GM21381 (cell line): Measurements from ENCODE around the gene THBD.

Source experiments
- ATAC-seq: cut with Tn5 transposase; IDR thresholded peaks from one replicate; pipeline ENCODE4 v1.9.1; 2021; ENCODE audit warnings: mild to moderate bottlenecking, moderate library complexity; ENCODE audit not compliant: unreplicated experiment

THBD gene, protein sequence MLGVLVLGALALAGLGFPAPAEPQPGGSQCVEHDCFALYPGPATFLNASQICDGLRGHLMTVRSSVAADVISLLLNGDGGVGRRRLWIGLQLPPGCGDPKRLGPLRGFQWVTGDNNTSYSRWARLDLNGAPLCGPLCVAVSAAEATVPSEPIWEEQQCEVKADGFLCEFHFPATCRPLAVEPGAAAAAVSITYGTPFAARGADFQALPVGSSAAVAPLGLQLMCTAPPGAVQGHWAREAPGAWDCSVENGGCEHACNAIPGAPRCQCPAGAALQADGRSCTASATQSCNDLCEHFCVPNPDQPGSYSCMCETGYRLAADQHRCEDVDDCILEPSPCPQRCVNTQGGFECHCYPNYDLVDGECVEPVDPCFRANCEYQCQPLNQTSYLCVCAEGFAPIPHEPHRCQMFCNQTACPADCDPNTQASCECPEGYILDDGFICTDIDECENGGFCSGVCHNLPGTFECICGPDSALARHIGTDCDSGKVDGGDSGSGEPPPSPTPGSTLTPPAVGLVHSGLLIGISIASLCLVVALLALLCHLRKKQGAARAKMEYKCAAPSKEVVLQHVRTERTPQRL

DNA sequence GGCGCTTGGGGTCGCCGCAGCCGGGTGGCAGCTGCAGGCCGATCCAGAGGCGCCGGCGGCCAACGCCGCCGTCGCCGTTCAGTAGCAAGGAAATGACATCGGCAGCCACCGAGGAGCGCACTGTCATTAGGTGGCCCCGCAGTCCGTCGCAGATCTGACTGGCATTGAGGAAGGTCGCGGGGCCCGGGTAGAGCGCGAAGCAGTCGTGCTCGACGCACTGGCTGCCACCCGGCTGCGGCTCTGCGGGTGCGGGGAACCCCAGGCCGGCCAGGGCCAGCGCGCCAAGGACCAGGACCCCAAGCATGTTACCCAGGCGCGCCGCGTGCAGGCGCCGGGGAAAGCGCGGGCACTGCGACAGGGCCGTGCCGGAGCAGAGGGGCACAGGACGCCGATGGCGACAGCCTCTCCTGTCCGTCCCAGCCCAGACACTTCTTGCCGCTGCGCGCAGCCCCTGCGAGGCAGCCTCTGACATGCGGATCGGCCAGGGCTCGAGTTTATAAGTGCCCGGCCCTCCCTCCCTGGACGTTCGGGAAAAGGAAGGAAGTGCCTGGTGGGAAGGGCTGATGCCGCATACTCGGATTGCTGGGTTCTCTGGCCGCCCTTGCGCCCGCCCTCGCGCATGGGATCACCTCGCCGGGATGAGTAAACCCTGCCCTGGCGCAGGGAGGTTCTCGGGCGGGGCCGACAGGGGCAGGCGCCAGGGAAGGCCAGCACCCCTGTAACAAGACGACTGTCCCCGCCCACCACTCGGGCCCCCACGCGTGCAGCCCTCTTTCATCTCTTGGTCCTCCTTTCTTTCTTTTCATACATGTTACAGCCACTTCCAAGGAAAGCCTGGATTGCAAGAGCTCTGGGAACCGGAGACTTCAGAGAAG lies at the start of gene THBD:
Gene THBD (minus strand): TSS at position 472 of the 875 bp plus-strand sequence. CDS start 168 bp downstream, at position 304.
- ATAC-seq: no peak

DNA sequence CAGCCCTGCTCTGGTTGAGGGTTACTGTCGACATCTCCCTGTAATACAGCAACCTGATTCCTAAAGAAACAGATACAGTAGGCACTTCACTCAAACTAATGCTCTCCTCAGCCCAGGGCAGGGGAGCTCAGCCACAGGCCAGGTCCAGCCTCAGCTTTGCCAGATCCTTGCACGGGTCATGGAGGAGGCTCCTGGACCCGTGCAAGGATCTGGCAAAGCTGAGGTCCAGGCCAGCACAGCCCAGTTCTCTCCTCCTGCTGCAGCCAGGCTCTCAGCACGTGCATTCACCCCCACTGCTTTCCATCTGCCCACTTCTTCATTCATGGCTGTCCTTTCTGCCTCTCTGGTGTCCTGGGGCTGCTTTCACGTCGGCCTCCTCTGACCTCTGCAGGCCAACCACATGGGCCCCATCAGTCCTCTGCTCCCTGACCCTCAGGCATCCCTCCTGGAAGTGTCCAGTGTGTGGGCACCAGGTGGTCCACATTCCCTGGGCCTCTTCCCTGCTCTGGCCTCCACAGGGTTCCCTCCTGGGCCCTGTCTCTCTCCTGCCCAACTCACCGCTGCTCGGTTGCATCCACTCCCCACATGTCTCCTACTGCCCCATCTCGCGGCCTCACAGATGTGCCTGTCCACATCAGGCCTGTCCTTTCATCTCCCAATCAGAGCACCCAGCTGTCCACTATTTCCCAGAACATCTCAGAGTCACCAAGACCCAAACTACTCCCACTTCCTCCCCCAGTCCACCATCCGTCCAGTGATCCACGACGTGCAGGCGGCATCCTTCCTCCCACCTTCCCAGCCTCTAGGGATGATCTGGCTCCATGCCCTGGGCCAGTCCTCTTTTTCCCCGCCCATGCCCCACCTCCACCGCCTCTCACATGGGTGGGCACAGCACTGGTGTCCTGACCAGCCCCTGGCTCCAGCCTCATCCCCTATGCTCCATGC lies 48.4 kb upstream of the THBD start:
- no peak for ATAC-seq

DNA sequence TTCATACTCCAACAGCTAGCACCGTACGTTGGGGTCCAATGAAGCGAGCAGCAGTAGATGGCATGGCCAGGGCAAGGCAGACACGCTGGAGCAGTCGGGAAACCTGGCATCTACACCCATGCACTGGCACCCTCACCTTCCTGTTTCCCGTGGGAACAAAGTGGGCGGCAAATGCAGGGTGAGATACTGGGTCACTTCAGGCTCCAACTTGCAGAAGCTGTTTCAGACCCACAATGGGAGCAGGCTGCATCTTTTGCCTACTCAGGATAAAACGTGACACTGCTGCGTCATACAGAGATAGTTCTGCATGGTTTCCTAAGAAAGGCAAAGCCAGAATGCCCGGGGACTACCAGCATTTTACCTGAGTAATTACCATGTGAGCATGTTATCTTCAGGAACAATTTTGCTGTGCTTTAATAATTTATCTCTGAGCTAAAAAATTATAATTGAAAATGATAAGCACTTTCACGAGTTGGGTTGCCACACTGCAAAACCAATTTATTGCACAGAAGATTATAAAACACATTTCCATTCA lies 47.6 kb upstream of the THBD start:
- ATAC-seq: no peak

DNA sequence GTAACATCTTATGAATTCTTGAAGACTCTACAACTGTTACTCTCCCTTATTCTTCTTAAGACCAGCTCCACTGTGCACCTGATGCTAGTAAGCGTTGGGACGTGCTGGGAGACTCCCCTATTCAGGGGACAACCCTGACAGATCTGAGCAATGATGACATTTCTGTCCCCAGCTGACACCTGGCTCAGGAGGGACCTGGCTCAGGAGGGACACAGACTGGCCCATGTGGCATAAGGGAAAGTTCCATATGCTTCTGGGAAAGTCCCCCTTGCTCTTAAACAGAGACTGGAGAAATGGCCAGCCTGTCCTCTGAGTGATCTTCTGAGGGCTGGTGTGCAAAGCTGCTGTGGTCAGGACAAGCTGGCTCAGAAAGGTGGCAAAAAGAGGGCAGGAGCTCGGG lies 46.6 kb upstream of the THBD start:
- no peak for ATAC-seq

DNA sequence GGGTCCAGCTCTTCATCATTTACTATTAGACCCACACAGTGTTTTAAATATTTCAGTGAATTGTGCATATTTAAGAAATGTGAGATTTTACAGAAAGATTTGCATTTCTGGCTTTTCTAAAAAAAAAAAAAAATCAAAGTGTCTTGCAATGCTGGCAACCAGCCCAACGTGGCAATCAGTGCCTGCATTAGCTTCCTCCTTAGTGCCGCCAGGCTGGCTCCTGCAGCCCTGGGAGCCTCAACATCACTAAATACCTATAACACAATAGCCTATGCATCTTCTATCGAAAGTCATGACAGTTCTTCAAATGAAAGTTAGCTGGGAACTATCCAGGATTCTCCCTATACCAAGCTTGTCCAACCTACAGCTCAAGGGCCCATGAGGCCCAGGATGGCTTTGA lies 46.0 kb upstream of the THBD start:
- no peak for ATAC-seq

DNA sequence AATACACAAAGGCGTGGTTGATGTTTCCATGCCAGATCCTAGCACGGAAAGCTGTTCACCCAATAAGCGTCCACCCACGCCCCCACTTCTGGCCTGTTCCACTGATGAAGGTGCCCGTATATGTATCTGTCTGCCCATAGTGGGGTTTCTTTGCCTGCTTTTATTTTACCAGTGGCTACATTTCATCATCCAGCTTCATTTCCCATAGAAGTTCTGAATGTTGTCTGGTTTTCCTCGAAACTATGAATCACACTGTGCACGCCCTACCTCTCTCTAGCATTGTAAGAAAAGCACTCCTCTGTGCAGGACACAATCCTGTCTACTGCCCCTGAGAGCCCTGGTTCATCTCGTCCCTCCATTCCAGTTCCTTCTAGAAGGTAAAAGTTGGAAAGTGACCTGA lies 45.5 kb upstream of the THBD start:
- ATAC-seq: no peak

DNA sequence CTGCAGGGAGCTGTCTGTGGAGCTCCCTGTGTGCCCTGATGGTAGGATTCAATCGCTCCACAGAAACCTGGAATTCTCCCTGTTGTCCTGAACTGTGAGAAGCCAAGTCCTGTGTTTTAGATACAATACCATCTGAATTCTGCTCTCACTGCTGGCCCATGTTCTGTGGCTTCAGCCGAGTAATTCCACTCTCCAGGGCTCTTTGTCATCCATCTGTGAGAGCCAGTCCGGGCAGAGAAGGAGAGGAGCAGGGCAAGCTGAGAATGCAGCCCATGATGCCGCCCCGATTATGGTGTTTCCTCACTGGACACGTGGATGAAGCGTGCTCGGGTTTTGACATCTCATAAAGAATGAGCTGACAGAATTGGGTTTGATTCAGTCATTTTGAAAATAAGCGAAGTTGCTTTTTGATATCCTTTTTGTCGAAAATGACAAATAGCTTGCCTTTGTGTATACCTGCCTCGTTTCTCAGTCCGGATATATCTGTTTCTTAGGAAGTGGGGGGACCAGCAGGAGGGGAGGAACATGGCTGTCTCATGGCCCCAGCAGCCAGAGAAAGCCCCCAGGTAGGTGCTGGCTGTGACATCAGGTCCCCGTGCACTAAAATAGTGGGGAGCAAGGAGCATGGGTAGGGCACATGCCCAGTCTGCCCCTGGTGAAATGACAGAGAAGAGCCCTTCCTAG lies 44.9 kb upstream of the THBD start:
- ATAC-seq: no peak

DNA sequence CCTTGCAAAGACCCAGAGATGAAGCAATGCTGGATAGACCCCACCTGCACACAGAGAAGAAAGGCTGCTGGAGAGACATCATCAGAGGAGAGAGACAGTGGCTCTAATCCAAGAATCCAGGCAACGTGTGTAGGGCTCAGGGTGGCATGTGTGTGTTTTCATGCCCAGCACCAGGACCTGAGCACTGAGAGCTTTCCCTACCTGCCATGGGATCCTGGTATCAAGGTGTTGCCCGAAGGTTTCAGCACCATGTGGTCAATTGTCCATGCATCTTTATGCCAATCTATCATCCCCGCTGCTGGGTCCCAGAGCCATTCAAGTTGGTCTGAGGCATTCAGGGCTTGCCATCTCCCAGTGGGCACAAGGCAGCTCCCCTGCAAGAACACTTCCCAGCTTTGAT lies 44.1 kb upstream of the THBD start:
- ATAC-seq: no peak

DNA sequence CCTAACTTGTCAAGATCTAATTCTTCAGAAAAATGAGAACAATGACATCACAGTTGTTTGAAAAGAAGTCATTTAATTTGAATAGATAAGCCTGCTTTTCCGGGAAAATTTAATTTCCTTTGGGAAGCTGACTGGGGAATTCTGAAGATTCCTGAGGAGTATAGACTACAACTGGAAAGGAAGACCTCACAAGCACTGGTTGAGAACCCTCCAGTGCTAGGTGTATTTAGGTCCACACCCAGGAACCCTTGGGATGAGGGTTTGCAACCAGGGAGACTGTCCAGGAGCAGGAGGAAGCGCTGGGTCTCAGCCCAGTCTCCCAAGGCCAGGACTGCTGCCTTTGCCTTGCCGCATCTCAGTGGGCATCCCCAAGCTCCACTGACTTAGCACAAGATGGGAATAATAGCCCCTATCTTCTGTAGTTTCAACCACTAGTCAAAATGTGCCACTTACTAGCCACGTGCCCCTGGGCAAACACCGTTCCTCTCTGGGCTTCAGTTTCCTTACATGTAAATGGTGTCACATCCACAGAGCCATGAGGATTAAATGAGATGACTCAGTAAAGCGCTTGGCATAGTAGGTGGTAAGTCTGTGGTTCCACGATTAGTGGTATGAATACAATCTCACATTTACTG lies 43.5 kb upstream of the THBD start:
- ATAC-seq: no peak

DNA sequence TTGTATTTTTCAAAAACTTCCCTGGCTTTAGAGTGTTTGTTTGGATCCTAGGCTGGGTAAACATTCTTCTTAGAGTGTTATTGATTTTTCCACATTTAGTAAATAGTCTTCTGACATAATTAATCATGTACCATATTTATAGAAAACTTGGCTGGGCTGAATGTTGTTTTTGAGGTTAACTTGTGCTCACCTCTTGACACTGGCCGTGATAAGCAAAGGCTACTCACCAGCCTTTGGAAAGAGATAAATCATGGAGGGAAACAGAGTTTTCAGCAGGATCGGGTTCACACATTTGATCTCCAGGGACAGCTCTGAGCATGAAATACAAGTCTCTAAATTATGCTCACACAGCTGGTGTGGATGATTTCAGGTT lies 42.9 kb upstream of the THBD start:
- ATAC-seq: no peak

DNA sequence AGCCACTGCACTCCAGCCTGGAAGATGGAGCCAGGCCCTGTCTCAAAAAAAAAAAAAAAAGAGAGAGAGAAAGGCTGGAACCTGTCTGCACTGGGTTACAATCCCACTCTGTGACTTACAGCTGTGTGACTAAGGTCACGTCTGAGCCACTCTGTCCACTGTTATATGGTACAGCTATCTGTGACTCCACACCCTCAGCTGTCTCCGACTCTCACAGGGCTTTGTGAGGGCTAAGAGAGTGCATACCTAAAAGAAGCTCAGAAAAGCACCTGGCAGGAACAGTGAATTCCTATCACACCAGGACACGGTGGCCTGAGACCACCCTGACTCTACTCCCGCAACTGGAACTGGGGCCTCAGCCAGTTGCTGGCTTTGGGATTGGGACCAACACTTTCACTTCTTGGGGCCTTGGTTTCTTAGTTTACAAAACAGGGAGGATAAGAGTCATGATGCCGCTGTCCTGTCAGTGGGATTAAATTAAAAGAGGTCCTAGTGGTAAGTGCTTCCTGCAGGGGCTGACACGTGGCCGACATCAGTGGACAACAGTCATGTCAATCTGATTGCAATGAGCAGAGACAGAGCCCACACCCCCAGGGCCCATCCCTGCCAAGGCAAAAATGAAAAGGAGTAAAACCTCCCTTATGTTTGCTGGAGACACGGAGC lies 42.4 kb upstream of the THBD start:
- no peak for ATAC-seq

DNA sequence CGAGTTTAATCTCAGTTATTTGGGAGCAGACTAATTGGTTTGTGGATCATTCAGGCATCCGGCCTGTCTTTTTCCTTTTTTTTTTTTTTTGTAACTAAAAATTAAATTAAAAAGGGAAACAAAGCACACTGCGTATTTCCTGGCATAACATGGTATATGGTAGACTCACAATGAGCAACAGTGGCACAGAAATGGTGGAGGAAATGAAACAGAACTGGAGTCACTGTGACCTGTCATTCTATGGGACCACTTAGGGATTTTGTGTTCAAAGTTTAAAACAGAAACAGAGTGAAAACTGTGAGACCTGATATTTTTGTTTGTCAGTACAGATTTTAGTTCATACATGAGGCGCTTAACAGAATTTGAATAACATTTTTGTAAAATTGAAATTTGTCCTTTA lies 41.4 kb upstream of the THBD start:
- no peak for ATAC-seq

DNA sequence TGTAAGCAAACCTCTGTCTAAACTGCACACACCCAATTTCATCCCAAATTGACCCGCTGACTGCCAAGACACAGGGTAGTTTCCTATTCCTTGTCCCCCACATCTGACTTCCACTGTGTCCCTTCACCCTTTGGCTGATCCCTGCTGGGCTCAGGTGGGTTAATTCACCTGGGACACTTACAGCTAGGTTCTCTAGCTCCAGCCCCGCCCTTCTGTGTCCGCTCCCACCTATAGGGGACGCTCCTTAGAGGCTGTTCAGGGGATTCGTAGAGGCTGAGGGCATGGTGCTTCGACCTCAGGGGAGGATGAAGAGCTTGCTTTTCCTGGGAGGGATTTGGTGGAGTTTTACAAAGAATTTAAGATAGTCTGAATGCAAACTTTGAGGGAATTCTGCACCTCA lies 40.7 kb upstream of the THBD start:
- no peak for ATAC-seq

DNA sequence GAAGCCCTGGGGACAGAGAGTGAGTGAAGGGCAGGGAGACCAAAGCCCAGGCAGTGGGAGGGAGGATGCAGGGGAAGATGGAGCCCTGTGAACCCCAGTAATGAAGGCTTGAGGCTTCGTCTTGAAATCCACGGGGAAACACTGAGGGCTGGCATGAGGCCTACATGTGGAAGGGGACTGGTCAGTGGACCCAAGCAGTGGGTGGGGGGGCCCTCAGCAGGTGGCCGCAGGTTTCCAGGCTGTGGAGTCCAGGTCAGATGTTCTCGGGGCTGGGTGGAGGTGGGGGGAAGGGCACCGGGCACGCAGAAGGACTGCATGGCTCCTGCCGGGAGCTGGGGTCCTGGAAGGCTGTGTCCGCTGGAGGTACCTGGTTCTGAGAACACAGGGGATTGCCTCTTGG lies 39.4 kb upstream of the THBD start:
- no peak for ATAC-seq

DNA sequence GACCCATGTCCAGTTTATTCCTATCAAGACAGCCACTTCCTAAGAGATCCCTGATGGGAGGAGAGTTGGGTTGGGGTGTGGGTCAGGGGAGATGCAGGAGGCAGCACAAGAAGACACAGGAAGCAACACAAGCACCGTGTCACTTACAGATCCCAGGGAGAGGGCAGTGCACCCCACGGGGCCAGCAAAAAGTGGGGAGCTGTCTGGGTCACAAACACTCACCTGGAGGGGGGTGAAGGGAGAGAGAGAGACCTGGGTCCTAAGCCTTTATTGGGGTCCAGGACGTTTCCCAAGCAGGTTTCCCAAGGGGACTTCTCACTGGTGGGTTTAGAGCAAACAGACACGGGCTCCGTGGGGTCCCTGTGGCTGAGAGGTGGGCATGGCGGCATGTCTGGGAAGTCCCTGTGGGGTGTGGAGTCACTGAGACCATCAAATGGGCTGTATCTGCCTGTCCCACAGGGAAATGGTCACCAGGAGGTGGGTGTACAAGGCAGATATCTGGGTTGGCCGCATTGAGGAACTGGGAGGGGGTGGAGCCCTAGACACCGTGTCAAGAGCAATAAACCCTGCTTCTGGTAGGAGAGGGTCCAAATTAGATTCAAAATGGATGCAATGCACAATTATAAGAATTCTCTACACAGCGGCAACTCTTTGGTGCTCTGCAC lies 38.2 kb upstream of the THBD start:
- no peak for ATAC-seq

DNA sequence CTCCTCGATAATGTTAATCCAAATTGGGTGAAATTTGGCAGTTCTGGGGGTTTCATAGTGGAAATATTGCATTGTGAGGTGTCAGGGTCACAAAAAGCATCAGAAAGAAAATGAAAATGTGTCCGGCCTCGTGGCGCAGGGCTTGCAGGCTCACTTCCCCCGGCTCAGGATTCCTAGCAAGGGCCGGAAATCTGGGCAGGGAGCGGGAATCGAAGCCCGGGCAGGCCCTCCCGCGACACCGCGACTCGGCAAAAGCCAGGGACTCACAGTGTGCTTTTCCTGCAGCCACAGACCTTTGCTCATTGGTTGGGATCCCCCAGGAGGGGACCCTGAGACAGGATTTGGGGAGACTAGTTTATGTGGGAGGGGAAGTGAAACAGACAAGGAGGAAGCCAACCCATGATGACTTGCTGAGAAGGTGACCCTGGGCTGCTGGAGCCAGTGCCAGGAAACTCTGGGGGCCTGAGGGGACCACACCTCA lies 37.5 kb upstream of the THBD start:
- ATAC-seq: no peak

DNA sequence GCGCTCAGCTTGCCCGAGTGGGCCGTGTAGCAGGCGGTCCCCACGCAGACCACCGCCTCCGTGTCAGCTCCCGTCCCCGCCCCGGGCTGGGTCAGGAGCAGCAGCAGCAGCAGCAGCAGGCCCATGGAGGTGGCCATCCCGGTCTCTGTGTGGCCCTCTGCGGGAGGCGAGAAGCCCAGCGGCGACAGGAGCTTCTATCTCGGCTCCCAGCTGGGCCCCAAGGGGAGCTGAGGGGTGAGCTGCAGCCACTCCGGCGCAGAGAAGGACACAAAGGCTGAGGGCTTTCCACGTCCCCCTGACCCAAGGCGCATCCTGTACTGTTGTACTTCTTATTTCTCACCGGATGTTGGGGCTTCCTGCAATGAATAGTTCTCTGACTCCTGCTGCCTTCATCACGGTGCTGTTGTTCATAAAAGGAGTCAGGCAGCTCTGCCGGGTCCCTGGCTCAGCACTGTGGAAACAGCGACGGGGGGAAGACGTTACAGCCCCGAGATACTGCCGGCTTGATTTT lies 36.6 kb upstream of the THBD start, which contains the start of gene CD93:
Gene CD93 (minus strand): TSS at position 269 of the 511 bp plus-strand sequence. CDS start 132 bp downstream, at position 137.
- no peak for ATAC-seq
